ACC112 (cell line): Measurements from ENCODE around the gene ULK3.

ENCODE experiments used
- H2AFZ ChIP-seq: fragments of 200-600 bp; sonication (generic); one replicate; pipeline ENCODE4 v1.6.0; 2017; ENCODE audit warnings: antibody characterized with exemption, low read length; ENCODE audit not compliant: unreplicated experiment
- H3K27ac ChIP-seq: fragments of 200-600 bp; sonication (generic); 2 replicates; pipeline ENCODE4 v1.5.1; 2014; ENCODE audit warnings: low read depth, mild to moderate bottlenecking, antibody characterized with exemption, low read length, moderate library complexity
- H3K27me3 ChIP-seq: fragments of 200-600 bp; sonication (generic); 2 replicates; pipeline ENCODE4 v1.6.1; 2014; ENCODE audit warnings: mild to moderate bottlenecking, antibody characterized with exemption, low read length, moderate library complexity, mixed read lengths; ENCODE audit not compliant: insufficient read depth
- H3K36me3 ChIP-seq: fragments of 200-600 bp; sonication (generic); 2 replicates; pipeline ENCODE4 v1.6.1; 2016; ENCODE audit warnings: mild to moderate bottlenecking, antibody characterized with exemption, low read length, moderate library complexity, mixed read lengths; ENCODE audit not compliant: insufficient read depth
- H3K4me1 ChIP-seq: fragments of 200-600 bp; sonication (generic); one replicate; pipeline ENCODE4 v1.6.1; 2016; ENCODE audit warnings: low read length, mixed read lengths; ENCODE audit not compliant: insufficient read depth, unreplicated experiment, control insufficient read depth
- H3K4me3 ChIP-seq: fragments of 200-600 bp; sonication (generic); 2 replicates; pipeline ENCODE4 v1.5.1; 2014; ENCODE audit warnings: mild to moderate bottlenecking, low read depth, low read length
- H3K79me2 ChIP-seq: fragments of 200-600 bp; sonication (generic); one replicate; pipeline ENCODE4 v1.6.0; 2016; ENCODE audit warnings: low read length; ENCODE audit not compliant: control insufficient read depth, unreplicated experiment, insufficient read depth

The ULK3 gene

DNA sequence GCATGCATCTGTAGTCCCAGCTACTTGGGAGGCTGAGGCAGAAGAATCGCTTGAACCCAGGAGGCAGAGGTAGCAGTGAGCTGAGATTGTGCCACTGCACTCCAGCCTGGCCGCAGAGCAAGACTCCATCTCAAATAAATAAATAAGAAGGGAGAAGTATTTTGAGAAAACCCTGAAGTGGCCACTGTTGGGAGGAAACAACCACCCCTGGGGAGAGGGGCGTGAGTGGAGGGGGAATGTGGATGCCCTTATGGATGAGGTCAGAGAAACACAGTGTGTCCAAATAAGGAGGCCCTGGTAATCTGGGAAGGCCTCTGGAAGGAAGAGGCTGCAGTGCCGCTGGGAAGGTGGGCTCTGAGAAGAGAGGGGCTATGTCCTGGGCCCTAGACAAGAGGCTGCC lies 20.7 kb downstream of the ULK3 start:
- no peak overlapping the region for H3K4me3 ChIP-seq
- H3K36me3 ChIP-seq = no peaks in the 10 kb centered on the region
- H2AFZ ChIP-seq = no peak overlapping the region
- H3K27me3 ChIP-seq = peaks cover 28% of the 10 kb centered on the region
- H3K27ac ChIP-seq = no peak overlapping the region
- H3K4me1 ChIP-seq = peaks cover 16% of the 10 kb centered on the region
- no peaks in the 10 kb centered on the region for H3K79me2 ChIP-seq

DNA sequence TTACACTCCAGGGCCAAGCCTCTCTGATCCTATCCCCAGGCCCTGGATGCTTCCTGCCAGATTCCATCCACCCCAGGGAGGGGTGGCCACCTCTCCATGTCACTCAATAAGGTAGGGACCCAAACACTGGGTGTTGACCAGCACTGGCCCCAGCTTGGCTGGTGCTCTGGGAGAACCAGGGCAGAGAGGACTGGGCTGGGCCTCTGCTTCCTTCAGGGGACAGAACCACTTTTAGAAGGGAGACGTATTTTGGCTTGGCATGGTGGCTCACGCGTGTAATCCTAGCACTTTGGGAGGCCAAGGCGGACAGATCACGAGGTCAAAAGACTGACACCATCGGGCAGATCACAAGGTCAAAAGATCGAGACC lies 21.2 kb downstream of the ULK3 start:
- Histone ChIP-seq H3K27ac (no peak overlapping the region), H2AFZ (no peak overlapping the region), H3K36me3 (no peaks in the 10 kb centered on the region), H3K27me3 (peaks cover 24% of the 10 kb centered on the region), H3K4me3 (no peak overlapping the region), H3K79me2 (no peaks in the 10 kb centered on the region), H3K4me1 (peaks cover 18% of the 10 kb centered on the region)

DNA sequence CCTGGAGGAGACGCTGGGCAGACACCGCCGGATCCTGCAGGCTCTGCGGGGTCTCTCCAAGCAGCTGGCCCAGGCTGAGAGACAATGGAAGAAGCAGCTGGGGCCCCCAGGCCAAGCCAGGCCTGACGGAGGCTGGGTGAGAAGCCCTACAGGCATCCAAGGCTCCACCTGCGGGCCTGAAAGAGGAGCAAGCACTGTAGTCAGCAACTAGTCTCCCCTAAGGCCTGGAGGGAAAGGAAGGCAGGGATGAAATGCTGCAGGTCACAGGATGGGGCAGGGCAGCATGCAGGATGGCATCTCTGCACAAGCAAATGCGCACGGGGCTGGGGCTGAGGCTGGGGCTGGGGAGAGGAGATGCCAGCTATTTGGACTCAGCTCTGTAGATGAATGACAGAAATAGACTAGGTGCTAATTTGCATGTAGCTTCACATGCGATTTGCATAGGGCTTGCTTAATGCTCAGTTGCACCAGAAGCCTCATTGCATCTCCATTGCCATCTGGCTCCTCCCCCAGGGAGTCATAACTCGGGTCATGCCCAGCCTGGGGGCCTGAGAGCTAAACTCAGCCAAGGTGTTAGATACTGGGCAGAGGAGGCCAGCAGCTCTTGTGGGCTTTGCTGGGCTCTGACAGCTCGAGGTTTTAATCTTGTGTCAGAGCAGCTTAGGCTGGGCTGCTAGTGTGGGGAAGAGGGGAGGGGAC lies 21.7 kb downstream of the ULK3 start:
- no peak overlapping the region for H3K4me3 ChIP-seq
- H3K79me2 ChIP-seq = no peaks in the 10 kb centered on the region
- peaks cover 20% of the 10 kb centered on the region for H3K27me3 ChIP-seq
- H3K27ac ChIP-seq = no peak overlapping the region
- H2AFZ ChIP-seq = no peak overlapping the region
- no peaks in the 10 kb centered on the region for H3K36me3 ChIP-seq
- peaks cover 18% of the 10 kb centered on the region for H3K4me1 ChIP-seq

DNA sequence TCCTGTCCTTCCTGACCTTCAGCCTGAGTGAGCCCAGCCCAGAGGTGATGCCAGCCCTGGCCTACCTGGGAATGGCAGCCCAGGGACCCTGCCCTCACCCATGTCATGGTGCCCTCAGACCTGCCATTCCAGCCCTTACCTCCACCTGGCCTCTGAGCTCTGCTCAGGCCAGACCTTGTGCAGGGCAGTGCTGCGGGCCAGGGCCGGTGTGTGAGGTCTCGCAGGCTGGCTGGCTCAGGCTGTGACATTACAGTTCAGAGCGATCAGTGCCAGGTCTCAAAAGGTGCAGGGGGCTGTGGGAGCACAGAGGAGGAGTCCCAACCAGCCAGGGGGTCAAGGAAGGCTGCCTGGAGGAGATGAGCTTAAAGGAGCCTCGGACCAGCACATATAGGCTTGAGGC lies 22.9 kb downstream of the ULK3 start:
- no peaks in the 10 kb centered on the region for H3K36me3 ChIP-seq
- no peak overlapping the region for H3K4me3 ChIP-seq
- H3K79me2 ChIP-seq = no peaks in the 10 kb centered on the region
- H3K27ac ChIP-seq = no peak overlapping the region
- H2AFZ ChIP-seq = no peak overlapping the region
- H3K4me1 ChIP-seq = peaks cover 18% of the 10 kb centered on the region
- H3K27me3 ChIP-seq = peaks cover 8% of the 10 kb centered on the region

DNA sequence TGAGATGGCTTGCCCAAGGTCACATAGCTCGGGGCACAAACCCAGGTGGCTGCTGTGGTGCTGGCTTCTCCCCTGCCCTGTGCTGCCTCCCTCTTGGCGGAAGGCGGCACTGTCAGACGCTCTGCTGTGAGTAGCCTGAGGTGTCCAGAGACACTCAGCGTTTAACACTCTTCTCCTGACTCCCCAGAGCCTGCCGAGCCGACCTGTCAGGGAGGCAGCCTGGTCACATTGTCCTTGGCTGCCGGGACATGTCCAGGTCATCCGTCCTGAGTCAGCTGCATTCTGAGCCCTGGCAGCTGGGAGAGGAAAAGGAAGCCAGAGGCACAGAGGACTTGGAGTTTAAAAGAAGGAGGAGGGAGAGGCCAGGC lies 25.6 kb downstream of the ULK3 start:
- Histone ChIP-seq H2AFZ (no peak overlapping the region), H3K27ac (no peak overlapping the region), H3K36me3 (no peaks in the 10 kb centered on the region), H3K4me3 (no peak overlapping the region), H3K27me3 (no peaks in the 10 kb centered on the region), H3K4me1 (peaks cover 18% of the 10 kb centered on the region), H3K79me2 (no peaks in the 10 kb centered on the region)

DNA sequence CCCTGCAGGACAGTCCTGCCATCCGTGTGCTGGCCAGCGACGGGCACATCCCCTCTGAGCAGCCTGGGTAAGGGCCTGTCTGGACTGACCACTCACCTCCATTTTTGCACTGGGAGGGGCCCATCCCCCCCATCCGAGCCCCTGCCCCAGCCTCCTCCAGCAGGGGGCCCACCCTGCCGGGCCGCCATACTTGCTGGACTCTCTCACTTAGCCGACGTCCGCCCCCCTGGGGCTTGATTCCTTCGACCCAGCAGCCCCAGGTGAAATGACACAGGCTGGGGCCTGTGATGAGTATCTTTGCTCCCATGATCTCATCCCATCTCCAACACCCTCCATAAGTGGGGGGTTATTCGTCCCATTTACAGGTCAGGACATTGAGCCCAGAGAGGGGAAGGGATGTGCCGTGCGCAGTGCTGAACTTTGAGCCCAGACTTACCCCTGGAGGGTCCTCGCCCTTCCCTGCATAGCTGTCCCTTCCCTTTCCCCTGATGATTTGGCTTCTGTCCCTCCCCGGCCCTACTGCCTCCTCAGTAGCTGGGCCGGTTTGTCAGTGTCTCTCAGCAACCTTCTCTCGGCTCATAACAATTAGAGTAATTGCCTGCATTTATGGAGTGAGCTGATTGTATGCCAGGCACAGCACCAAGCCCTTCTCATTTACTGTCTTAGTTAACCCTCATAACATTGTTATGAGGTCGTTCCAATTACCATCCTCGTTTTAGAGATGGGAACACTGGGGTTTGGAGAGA lies 26.2 kb downstream of the ULK3 start:
- H3K4me1 ChIP-seq = peaks cover 18% of the 10 kb centered on the region
- H3K27me3 ChIP-seq = no peaks in the 10 kb centered on the region
- no peaks in the 10 kb centered on the region for H3K36me3 ChIP-seq
- H3K27ac ChIP-seq = no peak overlapping the region
- no peak overlapping the region for H3K4me3 ChIP-seq
- H2AFZ ChIP-seq = no peak overlapping the region
- H3K79me2 ChIP-seq = no peaks in the 10 kb centered on the region

DNA sequence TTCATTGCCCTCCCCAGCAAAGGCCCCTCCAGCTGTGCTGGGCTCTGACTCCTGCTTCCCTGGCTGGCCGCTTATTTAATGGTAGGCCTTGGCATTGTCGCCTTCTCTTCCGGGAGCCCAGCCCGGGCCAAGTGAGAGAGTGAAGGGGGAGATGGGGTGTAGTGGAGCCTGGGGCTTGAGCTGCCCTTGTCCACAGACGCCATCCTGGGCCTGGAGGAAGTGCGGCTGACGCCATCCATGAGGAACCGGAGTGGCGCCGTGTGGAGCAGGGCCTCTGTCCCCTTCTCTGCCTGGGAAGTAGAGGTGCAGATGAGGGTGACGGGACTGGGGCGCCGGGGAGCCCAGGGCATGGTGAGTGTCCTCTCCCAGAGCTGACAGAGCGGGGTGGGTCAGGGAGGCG lies 27.0 kb downstream of the ULK3 start:
- Histone ChIP-seq H3K36me3 (no peaks in the 10 kb centered on the region), H3K4me1 (peaks cover 18% of the 10 kb centered on the region), H3K27me3 (no peaks in the 10 kb centered on the region), H2AFZ (no peak overlapping the region), H3K27ac (no peak overlapping the region), H3K79me2 (no peaks in the 10 kb centered on the region), H3K4me3 (no peak overlapping the region)

DNA sequence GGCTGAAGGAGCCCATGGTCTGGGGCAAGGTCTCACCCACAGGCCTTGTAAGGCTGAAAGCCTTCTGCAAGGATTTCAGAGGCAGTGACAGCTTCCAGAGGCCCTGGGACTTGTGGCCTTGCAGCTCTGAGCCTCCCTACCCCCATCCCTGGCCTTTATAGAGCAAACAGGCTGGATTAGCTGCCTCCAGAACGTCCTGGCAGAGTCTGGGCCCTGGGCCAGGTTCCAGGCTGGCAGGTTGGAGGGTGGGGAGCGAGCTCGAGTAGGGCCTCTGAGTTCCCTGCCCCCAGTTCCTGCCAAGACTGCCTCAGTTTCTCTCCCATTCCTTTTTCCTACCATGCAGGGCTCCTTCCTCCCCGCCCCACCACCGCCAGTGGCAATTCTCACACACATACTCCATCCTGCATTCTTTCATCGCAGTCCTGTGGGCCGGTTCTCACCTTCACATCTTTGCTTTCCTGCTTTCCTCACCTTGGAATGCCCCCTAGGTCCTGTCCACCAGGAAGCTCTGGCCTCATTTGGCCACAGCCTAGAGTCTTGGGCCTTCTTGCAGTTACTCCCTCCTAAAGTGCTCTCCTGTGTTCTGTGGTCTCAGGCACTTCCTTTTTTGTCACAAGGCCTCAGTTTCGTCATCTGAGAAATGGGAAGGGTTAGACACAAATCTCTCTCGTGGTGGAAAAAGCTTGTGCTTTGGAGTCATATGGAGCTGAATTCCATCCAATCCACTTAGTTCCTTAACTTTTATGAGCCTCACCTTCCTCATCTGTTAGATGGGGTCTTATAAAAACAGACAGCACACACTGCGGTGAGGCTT lies 27.6 kb downstream of the ULK3 start:
- H3K4me1 ChIP-seq = peaks cover 18% of the 10 kb centered on the region
- no peaks in the 10 kb centered on the region for H3K79me2 ChIP-seq
- no peak overlapping the region for H3K27ac ChIP-seq
- H3K4me3 ChIP-seq = no peak overlapping the region
- no peak overlapping the region for H2AFZ ChIP-seq
- H3K27me3 ChIP-seq = no peaks in the 10 kb centered on the region
- no peaks in the 10 kb centered on the region for H3K36me3 ChIP-seq

DNA sequence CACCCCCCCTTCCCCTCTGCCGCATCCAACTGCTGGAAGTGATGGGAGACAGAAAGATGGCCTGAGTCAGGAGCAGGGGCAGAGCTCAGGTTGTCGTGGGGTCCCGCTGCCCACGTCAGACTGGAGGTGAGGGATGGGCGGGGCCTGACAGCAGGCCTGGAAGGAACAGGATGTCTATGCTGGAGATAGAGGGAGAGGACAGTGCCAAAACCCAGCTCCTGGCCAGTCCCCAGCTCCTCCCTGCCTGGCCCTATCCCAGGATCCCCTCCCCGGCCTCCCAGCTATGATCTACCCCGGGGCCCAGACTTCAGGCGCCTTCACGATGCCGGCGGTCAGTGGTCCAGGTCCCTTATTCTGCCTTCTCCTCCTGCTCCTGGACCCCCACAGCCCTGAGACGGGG lies 30.4 kb downstream of the ULK3 start, which contains the start of gene LMAN1L:
Gene LMAN1L, plus strand, starts transcription at position 303 of the 400 bp plus-strand sequence. Its CDS starts 20 bp downstream, at position 323.
- no peak within 1 kb of the TSS for H3K27ac ChIP-seq
- H3K27me3 ChIP-seq = no peaks in the 10 kb centered on the region
- no peak within 1 kb of the TSS for H3K4me3 ChIP-seq
- no peaks in the 10 kb centered on the region for H3K36me3 ChIP-seq
- H2AFZ ChIP-seq = no peak within 1 kb of the TSS
- peaks cover 4% of the 10 kb centered on the region for H3K4me1 ChIP-seq
- H3K79me2 ChIP-seq = no peaks in the 10 kb centered on the region

DNA sequence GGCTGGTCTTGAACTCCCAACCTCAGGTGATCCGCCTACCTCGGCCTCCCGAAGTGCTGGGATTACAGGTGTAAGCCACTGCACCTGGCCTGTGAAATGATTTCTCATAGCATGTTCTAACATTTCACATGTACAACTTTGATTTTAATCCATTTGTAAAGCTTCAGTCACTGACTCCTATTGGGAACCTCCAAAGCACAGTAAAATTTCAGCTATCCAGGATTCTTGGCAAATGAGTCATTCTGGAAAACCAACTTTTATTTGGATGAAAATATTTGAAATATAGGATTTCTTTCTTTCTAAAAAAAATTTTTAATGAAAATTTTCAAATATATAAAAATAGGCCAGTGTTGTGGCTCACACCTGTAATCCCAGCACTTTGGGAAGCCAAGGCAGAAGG lies 33.0 kb downstream of the ULK3 start:
- Histone ChIP-seq H3K27ac (no peak overlapping the region), H3K4me3 (no peak overlapping the region), H3K4me1 (no peaks in the 10 kb centered on the region), H2AFZ (no peak overlapping the region), H3K27me3 (no peaks in the 10 kb centered on the region), H3K36me3 (no peaks in the 10 kb centered on the region), H3K79me2 (no peaks in the 10 kb centered on the region)
